ENCODE data around the gene TMA7.

Gene TMA7

GRCh38 chr3:48411041-48411588, 28.9 kb upstream of the TMA7 start:
- no peak overlapping the region for H3K9ac ChIP-seq (ENCODE audit: low read length)
- no peak overlapping the region for H3K27ac ChIP-seq (ENCODE audit: low read depth, low read length, poor library complexity, severe bottlenecking)
- no peaks in the 10 kb centered on the region for H3K79me2 ChIP-seq (ENCODE audit: insufficient read depth, low read length)
- no peaks in the 10 kb centered on the region for H3K9me2 ChIP-seq (ENCODE audit: low read depth, low read length)
- TF ChIP-seq CTCF (IDR thresholded peaks at IDR 0.05; ENCODE audit: low read length), result no peak
- TF ChIP-seq EZH2 (IDR thresholded peaks at IDR 0.05; ENCODE audit: borderline replicate concordance, low read length), result no peak
- H3K36me3 ChIP-seq (ENCODE audit: insufficient read depth, low read length), result no peaks in the 10 kb centered on the region
- no peaks in the 10 kb centered on the region for H3K4me1 ChIP-seq (ENCODE audit: insufficient read depth, low read length, severe bottlenecking)
- H3F3A ChIP-seq (ENCODE audit: insufficient read depth, low read length), result no peaks in the 10 kb centered on the region
- peaks cover 5% of the 10 kb centered on the region; the same call in 1 of the 2 replicates for H3K27me3 ChIP-seq (ENCODE audit: insufficient read depth, low read length)
- H2AFZ ChIP-seq (ENCODE audit: low read length), result no peak overlapping the region
- no peaks in the 10 kb centered on the region for H3K9me3 ChIP-seq (ENCODE audit: low read length)
- no peaks in the 10 kb centered on the region for H4K20me1 ChIP-seq (ENCODE audit: insufficient read depth, low read length)
- H3K4me3 ChIP-seq (ENCODE audit: low read depth, low read length, poor library complexity, severe bottlenecking), result no peak overlapping the region
- no peak overlapping the region for H3K4me2 ChIP-seq (ENCODE audit: low read length)

GRCh38 chr3:48411606-48412374, 28.3 kb upstream of the TMA7 start:
- Histone ChIP-seq H2AFZ (ENCODE audit: low read length) (no peak overlapping the region), H3K27me3 (ENCODE audit: insufficient read depth, low read length) (peaks cover 6% of the 10 kb centered on the region; the same call in 1 of the 2 replicates), H3K36me3 (ENCODE audit: insufficient read depth, low read length) (no peaks in the 10 kb centered on the region), H3K9me3 (ENCODE audit: low read length) (no peaks in the 10 kb centered on the region), H4K20me1 (ENCODE audit: insufficient read depth, low read length) (no peaks in the 10 kb centered on the region), H3K79me2 (ENCODE audit: insufficient read depth, low read length) (no peaks in the 10 kb centered on the region), H3K4me2 (ENCODE audit: low read length) (no peak overlapping the region), H3K27ac (ENCODE audit: low read depth, low read length, poor library complexity, severe bottlenecking) (no peak overlapping the region), H3F3A (ENCODE audit: insufficient read depth, low read length) (no peaks in the 10 kb centered on the region), H3K9ac (ENCODE audit: low read length) (no peak overlapping the region), H3K4me3 (ENCODE audit: low read depth, low read length, poor library complexity, severe bottlenecking) (no peak overlapping the region), H3K4me1 (ENCODE audit: insufficient read depth, low read length, severe bottlenecking) (no peaks in the 10 kb centered on the region), H3K9me2 (ENCODE audit: low read depth, low read length) (no peaks in the 10 kb centered on the region)
- TF ChIP-seq EZH2 (IDR thresholded peaks at IDR 0.05; ENCODE audit: borderline replicate concordance, low read length) (no peak), CTCF (IDR thresholded peaks at IDR 0.05; ENCODE audit: low read length) (no peak)

GRCh38 chr3:48412375-48413001, 27.6 kb upstream of the TMA7 start:
- Histone ChIP-seq H3K36me3 (ENCODE audit: insufficient read depth, low read length) (no peaks in the 10 kb centered on the region), H3K9ac (ENCODE audit: low read length) (no peak overlapping the region), H3K27ac (ENCODE audit: low read depth, low read length, poor library complexity, severe bottlenecking) (no peak overlapping the region), H3K79me2 (ENCODE audit: insufficient read depth, low read length) (no peaks in the 10 kb centered on the region), H3K4me2 (ENCODE audit: low read length) (no peak overlapping the region), H2AFZ (ENCODE audit: low read length) (no peak overlapping the region), H3K4me3 (ENCODE audit: low read depth, low read length, poor library complexity, severe bottlenecking) (no peak overlapping the region), H3K4me1 (ENCODE audit: insufficient read depth, low read length, severe bottlenecking) (no peaks in the 10 kb centered on the region), H4K20me1 (ENCODE audit: insufficient read depth, low read length) (no peaks in the 10 kb centered on the region), H3K9me3 (ENCODE audit: low read length) (no peaks in the 10 kb centered on the region), H3K27me3 (ENCODE audit: insufficient read depth, low read length) (peaks cover 6% of the 10 kb centered on the region; the same call in 1 of the 2 replicates), H3F3A (ENCODE audit: insufficient read depth, low read length) (no peaks in the 10 kb centered on the region), H3K9me2 (ENCODE audit: low read depth, low read length) (no peaks in the 10 kb centered on the region)
- TF ChIP-seq CTCF (IDR thresholded peaks at IDR 0.05; ENCODE audit: low read length), result no peak
